Activated CD4-positive, alpha-beta T cell treated with anti-CD3 and anti-CD28 coated beads, Interleukin-2, Interleukin-4, amounts not matched to agents 100 ng/mL and 50 ng/mL, durations not matched to agents 16 hours and 8 hours (primary cell): ENCODE data around the gene MAPKAP1.

ENCODE experiments used
- DNase-seq: peaks from one replicate; pipeline ENCODE4 v3.0.0-alpha.2; 2020; ENCODE audit warnings: low spot score

The MAPKAP1 gene

GRCh38 chr9:125674981-125675973 lies 31.7 kb downstream of the MAPKAP1 start:
- DNase-seq, result no peak

DNA sequence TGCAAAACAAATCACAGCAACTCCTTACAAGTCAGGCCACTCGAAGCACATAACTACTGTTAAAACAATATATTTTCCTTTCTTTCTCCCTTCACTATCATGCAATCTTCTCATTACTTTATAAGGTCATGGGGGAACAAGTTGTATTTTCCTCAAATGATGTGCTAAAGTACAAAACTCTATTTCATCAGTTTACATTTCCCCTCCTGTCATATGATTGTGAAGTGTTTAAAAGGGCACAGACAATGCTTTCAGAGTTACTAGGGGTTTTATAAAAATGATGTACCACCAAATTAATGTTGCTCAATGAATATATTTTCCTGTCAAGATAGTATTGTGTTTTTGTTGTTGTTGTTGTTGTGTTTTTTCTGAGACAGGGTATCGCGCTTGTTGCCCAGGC lies 34.1 kb downstream of the MAPKAP1 start:
- no peak for DNase-seq

DNA sequence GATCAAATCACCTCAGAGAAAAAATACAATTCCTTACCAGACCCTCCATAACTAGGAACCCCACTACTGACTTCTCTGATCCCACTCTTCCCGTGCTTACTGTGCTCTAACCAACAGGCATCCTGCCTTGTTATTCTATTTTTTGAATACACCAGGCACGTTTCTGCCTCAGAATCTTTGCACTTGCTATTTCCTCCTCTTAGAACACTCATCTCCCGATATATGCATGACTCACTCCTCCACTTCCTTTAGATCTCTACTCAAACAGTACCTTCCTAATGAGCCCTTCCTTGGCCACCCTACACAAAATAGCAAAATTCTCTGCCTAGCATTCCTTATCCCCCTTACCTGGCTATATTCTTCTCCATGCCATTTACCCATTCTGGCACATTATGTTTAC lies 43.9 kb downstream of the MAPKAP1 start:
- DNase-seq, result peak; percentile 74

DNA sequence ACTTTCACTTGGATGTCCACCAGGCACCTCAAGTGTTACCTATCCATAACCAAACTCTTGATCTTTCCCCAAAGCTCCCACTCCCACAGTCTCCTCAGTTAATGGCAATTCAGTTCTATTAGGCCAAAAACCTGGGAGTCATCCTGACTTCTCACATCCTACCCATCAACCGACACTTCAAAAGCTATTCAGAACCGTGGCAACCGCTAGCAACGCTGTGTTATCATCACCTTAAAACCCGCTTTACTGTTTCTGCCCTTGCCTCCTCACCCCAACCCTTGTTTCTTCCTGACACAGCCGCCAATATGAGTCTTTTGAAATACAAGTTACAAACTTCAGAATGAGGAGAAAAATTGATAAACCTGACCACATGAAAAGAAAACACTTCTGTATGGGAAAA lies 46.5 kb downstream of the MAPKAP1 start:
- no peak for DNase-seq

GRCh38 chr9:125659954-125660353 lies 47.1 kb downstream of the MAPKAP1 start:
- DNase-seq, result peak; percentile 58

- DNase-seq, result peak; percentile 19
These were observed 47.7 kb downstream of the MAPKAP1 start for GRCh38 chr9:125659201-125659840.

- no peak for DNase-seq
These were observed 50.4 kb downstream of the MAPKAP1 start for GRCh38 chr9:125656560-125656959.

GRCh38 chr9:125655691-125656410 lies 51.2 kb downstream of the MAPKAP1 start:
- no peak for DNase-seq

DNA sequence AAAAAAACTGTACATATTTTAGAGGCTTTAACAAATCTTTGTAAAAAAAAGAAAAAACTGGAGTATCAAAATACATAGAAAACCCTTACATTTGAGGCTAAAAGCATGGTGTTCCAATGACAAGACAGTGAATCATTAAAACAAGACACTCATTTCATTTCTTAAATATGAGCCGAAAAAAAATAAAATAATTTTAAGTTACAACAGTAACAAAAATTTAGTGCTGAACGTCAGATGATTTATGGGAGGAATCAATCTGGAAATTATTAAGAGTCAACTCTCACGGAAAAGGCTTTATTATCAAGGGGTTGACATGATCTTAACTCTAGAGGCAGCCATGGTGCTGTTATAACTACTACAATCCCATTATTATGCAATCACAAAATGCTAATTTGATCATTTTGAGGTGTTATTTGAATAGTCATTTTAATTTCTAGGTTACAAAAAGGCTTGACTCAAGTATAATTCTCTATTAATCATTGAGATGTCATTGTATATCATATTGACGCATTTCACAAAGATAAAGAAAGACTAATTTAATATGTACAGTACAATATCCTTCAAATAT lies 51.9 kb downstream of the MAPKAP1 start:
- no peak for DNase-seq

DNA sequence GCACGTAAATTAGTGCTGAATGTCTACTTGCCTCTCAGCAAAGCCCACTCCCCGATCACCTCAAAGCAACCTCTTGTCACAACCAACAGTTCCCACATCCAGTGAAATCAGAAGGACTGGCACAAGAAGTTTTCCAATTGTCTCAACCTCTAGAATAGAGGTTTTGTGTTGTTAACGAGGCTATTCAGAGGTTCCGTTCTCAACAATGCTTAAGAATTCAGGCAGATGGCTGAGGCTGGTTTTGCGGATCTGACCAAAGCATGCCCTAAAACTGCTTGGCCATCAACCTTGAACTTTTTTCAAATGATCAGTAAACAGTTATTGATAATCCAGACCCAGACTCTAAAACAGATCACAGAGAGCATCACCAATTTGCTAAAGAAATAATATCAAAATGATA lies 52.9 kb downstream of the MAPKAP1 start:
- DNase-seq, result no peak

- DNase-seq, result no peak
These were observed 53.7 kb downstream of the MAPKAP1 start for GRCh38 chr9:125653325-125653724.

DNA sequence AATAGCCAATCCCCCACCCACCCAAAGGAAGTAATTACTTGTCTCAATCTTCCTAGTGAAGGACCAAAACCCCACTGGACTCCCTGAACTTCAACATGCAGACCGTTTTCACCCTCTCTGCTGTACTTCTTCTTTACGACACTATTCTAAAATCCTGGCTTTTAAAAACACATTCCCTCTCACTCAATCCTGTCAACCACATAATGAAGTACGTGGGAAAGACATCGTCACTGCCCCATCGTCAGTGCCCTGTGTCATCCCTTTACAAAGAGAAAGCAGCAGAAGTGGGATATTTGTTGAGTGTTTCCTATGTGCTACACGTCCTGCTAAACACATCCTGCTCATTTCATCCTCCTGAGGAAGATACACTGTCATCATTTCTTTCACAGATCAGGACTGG lies 54.2 kb downstream of the MAPKAP1 start:
- no peak for DNase-seq

GRCh38 chr9:125652233-125652594 lies 54.8 kb downstream of the MAPKAP1 start:
- DNase-seq, result no peak

DNA sequence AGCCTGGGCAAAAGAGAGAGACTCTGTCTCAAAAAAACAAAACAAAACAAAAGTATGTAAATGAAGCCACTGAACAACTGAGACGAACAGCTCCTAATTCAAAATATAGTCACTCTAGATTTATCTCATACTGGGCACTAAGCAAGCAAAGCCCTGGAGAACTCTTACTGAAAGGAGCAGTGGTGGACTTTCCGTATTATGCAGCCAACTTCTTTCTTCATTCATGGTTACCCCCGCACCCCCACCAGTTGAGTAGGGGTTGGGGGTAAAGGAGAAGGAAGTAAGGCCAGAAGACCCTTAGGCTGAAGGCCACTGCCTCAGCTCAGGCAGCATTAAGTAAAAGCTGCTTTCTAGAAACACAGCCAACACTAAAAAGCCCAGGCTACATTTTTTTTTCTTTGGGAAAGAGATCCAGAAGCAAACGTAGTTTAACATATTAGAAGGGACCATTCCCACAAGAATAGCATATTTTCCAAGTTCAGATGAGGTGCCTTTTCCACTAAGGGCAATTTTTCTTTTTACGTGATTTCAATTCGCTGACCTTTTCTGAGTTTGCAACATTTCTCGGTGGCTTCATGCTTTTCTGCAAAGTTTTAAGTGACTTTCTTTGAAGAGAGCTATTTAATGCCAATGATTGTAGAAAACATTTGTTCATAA lies 55.3 kb downstream of the MAPKAP1 start:
- DNase-seq, result no peak

GRCh38 chr9:125650271-125650737 lies 56.7 kb downstream of the MAPKAP1 start:
- no peak for DNase-seq

- no peak for DNase-seq
These were observed 57.2 kb downstream of the MAPKAP1 start for GRCh38 chr9:125649826-125650225.

DNA sequence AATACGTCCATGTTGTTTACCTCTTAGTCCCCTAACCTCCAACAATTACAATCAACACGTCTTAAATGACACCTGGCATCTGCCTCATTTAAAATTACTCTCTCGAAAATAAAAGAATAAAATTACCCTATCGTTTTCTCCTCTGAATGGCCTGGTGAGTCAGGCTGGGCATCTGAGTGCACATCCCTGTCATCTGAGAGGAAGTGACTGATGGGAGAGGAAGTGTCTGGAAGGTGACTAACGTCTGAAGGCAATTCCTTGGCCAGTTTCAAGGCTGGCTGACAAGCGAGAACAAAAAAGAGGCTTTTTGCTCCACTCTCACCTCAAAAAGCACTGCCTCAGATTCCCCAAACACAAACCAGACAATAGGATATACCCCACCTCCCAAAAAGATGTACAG lies 57.7 kb downstream of the MAPKAP1 start:
- DNase-seq, result no peak

DNA sequence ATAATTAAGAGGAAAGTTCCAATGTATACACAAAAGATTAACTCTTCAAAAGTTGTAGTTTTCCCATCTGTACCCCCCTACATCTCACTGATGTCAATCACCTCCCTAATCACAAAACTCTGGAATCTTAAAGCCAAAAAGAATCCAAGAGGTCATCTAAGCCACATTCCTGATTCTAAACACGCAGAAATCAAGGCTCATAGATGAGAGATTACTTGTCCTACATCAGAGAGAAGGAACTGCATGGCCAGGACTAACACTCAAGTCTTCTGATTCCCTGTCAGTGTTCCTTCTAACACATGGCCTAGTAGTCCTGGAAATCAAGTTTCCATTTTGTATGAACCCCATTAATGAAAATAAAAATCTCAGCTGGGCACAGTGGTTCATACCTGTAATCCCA lies 58.7 kb downstream of the MAPKAP1 start:
- no peak for DNase-seq

DNA sequence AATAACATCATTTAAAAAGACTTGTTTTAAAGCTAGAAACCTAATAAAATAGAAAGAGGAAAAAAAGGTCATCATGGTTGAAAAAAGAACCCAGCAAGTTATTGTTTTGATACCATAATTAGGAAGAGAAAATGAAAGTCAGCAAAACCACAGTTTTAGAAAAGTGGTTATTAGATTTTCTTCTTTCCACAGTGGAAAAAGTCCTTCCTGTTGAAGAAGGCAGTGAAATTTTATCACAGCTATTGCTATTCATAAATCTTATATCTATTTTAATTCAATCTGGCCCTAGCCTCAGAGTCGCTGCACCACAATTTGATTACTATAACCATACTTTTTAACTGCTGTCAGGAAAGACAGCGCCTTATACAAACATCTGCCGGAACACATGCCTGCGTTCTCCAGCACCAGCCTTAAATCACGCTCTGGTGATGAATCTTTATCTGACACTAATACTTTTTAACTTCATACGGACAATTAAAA lies 60.3 kb downstream of the MAPKAP1 start:
- no peak for DNase-seq

- DNase-seq, result no peak
These were observed 60.8 kb downstream of the MAPKAP1 start for GRCh38 chr9:125646217-125646616.

GRCh38 chr9:125644819-125645507 lies 62.0 kb downstream of the MAPKAP1 start:
- no peak for DNase-seq
